ENCODE data around the gene LTBP1.

Gene LTBP1

DNA sequence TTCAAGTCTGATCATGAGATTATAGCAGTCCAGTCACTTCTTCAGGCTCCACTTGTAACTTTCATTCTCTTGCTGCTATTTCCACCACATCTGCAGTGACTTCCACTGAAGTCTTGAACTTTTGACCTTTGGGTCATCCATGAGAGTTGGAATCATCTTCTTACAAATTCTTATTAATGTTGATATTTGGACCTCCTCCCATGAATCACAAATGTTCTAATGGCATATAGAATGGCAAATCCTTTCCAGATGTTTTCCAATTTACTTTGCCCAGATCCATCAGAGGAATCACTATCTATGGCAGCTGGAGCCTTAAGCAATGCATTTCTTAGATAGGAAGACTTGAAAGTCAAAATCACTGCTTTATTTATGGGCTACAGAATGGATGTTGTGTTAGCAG, 159.4 kb downstream of the LTBP1 start:
- Histone ChIP-seq H3K4me2 (ENCODE audit: low read length) (no peak overlapping the region), H3F3A (ENCODE audit: control insufficient read depth, insufficient read depth) (no peaks in the 10 kb centered on the region), H3K9me2 (replicated peaks; ENCODE audit: control insufficient read depth, low read length) (no peaks in the 10 kb centered on the region), H4K20me1 (ENCODE audit: control insufficient read depth, insufficient read depth, low read depth, low read length) (no peaks in the 10 kb centered on the region), H3K27ac (ENCODE audit: low read depth, low read length) (no peak overlapping the region), H3K36me3 (ENCODE audit: control insufficient read depth, low read length) (peaks cover 38% of the 10 kb centered on the region), H3K9me3 (ENCODE audit: control insufficient read depth, insufficient read depth, low read length) (no peaks in the 10 kb centered on the region), H3K4me3 (ENCODE audit: low read length) (no peak overlapping the region), H3K27me3 (ENCODE audit: control insufficient read depth, low read length) (no peaks in the 10 kb centered on the region), H3K79me2 (ENCODE audit: control insufficient read depth, low read length) (peaks cover 50% of the 10 kb centered on the region), H3K4me1 (ENCODE audit: control insufficient read depth, low read length) (no peaks in the 10 kb centered on the region)
- TF ChIP-seq, protein P1, sequence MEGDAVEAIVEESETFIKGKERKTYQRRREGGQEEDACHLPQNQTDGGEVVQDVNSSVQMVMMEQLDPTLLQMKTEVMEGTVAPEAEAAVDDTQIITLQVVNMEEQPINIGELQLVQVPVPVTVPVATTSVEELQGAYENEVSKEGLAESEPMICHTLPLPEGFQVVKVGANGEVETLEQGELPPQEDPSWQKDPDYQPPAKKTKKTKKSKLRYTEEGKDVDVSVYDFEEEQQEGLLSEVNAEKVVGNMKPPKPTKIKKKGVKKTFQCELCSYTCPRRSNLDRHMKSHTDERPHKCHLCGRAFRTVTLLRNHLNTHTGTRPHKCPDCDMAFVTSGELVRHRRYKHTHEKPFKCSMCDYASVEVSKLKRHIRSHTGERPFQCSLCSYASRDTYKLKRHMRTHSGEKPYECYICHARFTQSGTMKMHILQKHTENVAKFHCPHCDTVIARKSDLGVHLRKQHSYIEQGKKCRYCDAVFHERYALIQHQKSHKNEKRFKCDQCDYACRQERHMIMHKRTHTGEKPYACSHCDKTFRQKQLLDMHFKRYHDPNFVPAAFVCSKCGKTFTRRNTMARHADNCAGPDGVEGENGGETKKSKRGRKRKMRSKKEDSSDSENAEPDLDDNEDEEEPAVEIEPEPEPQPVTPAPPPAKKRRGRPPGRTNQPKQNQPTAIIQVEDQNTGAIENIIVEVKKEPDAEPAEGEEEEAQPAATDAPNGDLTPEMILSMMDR (IDR thresholded peaks at IDR 0.05; ENCODE audit: low read depth, low read length, poor library complexity, severe bottlenecking): no peak
- TF ChIP-seq EZH2phosphoT487 (IDR thresholded peaks at IDR 0.05; ENCODE audit: borderline replicate concordance, low read length): no peak

DNA sequence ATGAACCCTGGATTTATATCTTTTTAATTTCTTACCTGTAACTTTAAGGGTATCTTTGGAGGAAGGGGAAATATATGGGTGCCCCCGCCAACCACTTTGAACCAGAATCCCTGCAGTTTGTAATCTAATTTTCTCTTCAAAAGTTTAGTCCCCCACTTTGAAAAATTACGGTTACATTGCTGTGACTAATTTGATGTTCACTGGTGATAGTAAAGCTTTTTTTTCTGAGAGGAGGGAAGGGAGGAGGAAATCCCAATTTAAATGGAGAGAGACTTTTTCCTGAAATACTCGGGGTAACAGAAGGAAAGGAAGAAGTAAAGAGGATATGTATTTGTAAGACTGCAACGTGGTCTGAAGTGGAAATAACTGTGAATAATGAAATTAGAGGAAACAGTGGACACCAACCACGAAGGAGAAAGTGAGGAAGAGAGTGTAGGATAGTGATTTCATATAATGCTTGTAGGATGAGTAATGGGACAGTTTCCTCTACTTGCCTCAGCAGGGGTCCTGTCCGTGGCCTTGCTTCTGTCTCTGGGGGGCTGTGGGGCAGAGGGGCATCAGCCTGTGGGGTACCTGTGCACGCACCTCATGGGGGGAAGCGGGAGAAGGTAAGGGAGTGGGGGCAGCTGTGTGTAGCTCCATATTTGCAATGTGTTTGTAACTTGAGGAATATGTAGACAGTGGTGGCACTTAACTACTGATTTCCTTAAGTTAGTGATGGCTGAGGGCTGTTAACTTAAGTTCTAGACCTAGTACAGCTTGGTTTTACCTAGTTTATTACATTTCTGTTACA, 161.1 kb downstream of the LTBP1 start:
- Histone ChIP-seq H3K4me2 (ENCODE audit: low read length) (no peak overlapping the region), H3K4me1 (ENCODE audit: control insufficient read depth, low read length) (no peaks in the 10 kb centered on the region), H3K27me3 (ENCODE audit: control insufficient read depth, low read length) (no peaks in the 10 kb centered on the region), H3F3A (ENCODE audit: control insufficient read depth, insufficient read depth) (no peaks in the 10 kb centered on the region), H3K9me2 (replicated peaks; ENCODE audit: control insufficient read depth, low read length) (no peaks in the 10 kb centered on the region), H3K9me3 (ENCODE audit: control insufficient read depth, insufficient read depth, low read length) (no peaks in the 10 kb centered on the region), H3K79me2 (ENCODE audit: control insufficient read depth, low read length) (peaks cover 34% of the 10 kb centered on the region), H3K36me3 (ENCODE audit: control insufficient read depth, low read length) (peaks cover 51% of the 10 kb centered on the region), H4K20me1 (ENCODE audit: control insufficient read depth, insufficient read depth, low read depth, low read length) (no peaks in the 10 kb centered on the region), H3K27ac (ENCODE audit: low read depth, low read length) (no peak overlapping the region), H3K4me3 (ENCODE audit: low read length) (no peak overlapping the region)
- TF ChIP-seq, protein P1 (IDR thresholded peaks at IDR 0.05; ENCODE audit: low read depth, low read length, poor library complexity, severe bottlenecking): no peak
- TF ChIP-seq EZH2phosphoT487 (IDR thresholded peaks at IDR 0.05; ENCODE audit: borderline replicate concordance, low read length): no peak

DNA sequence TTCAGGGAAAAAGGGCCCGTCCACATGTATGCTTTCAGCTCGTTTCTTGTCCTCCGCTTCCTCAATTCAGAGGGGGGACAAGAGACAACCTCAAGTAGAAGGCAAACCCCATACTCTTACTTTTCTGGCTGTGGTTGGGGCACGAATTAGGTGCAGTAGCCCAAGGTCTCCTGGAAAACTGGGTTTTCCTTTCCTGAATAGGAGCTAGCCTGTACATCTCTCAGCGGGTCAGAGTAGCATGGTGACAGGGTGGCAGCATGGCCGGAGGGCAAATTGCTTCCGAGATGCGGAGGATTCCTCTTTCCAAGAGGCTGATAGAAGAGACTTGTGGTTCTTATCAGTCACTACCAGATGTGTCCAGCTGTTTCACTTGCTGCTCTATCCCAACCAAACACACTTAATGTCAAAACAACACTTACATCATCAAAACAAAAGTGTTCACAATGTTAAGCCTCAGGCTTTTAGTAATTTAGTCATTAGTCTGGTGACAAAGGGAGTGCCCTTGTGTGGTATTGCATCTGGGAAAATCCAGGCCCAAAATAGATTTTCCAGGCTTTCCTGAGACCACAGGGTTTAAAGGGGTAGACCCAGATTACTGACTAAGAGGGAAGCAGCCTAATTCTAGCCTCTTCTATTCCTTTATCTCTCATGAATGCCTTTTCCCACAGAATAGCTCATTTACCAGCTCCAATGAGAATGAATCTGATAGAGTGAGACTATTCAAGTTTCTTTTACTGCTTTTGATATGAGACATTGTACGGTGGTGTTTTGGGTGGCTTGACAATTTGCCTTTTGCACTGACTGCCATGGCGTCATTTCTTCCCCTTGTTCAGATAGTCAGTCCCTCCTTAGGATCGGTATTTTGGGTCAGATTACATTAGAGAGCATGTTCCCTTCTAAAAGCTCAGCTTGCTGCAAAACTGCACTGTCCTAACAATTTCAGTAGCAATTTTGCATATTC, 162.0 kb downstream of the LTBP1 start:
- Histone ChIP-seq H3K27me3 (ENCODE audit: control insufficient read depth, low read length) (no peaks in the 10 kb centered on the region), H3K4me3 (ENCODE audit: low read length) (no peak overlapping the region), H3K9me3 (ENCODE audit: control insufficient read depth, insufficient read depth, low read length) (no peaks in the 10 kb centered on the region), H3F3A (ENCODE audit: control insufficient read depth, insufficient read depth) (no peaks in the 10 kb centered on the region), H3K79me2 (ENCODE audit: control insufficient read depth, low read length) (peaks cover 28% of the 10 kb centered on the region), H3K36me3 (ENCODE audit: control insufficient read depth, low read length) (peaks cover 57% of the 10 kb centered on the region), H3K4me1 (ENCODE audit: control insufficient read depth, low read length) (no peaks in the 10 kb centered on the region), H4K20me1 (ENCODE audit: control insufficient read depth, insufficient read depth, low read depth, low read length) (no peaks in the 10 kb centered on the region), H3K4me2 (ENCODE audit: low read length) (no peak overlapping the region), H3K9me2 (replicated peaks; ENCODE audit: control insufficient read depth, low read length) (no peaks in the 10 kb centered on the region), H3K27ac (ENCODE audit: low read depth, low read length) (no peak overlapping the region)
- TF ChIP-seq EZH2phosphoT487 (IDR thresholded peaks at IDR 0.05; ENCODE audit: borderline replicate concordance, low read length): no peak
- TF ChIP-seq, protein P1 (IDR thresholded peaks at IDR 0.05; ENCODE audit: low read depth, low read length, poor library complexity, severe bottlenecking): no peak

All from DOHH2 (cell line).